ENCODE results near the gene PHLPP1.

PHLPP1 gene

GRCh38 chr18:62728254-62728653, 12.9 kb downstream of the PHLPP1 start:
- H3K4me3 ChIP-seq (ENCODE audit: low read depth in 1 of 5, low read length in 5 of 5): no peak overlapping the region
- H3K9ac ChIP-seq (ENCODE audit: low read length in 5 of 5): no peak overlapping the region
- H3K27me3 ChIP-seq (ENCODE audit: control insufficient read depth in 5 of 5, insufficient read depth in 4 of 5, low read length in 5 of 5): no peaks in the 10 kb centered on the region
- H3K4me1 ChIP-seq (ENCODE audit: control insufficient read depth in 5 of 5, insufficient read depth in 5 of 5, low read length in 5 of 5): peaks cover 0 to 26% (median 17%) of the 10 kb centered on the region in 5 donors
- H3K36me3 ChIP-seq (ENCODE audit: control insufficient read depth in 5 of 5, insufficient read depth in 5 of 5, low read length in 5 of 5): no peaks in the 10 kb centered on the region
- H3K27ac ChIP-seq (ENCODE audit: low read depth, low read length): no peak overlapping the region
- H3K9me3 ChIP-seq (ENCODE audit: control insufficient read depth in 5 of 5, low read length in 5 of 5): peaks cover 0 to 9% (median 3%) of the 10 kb centered on the region in 5 donors

- Histone ChIP-seq H3K27me3 (ENCODE audit: control insufficient read depth in 5 of 5, insufficient read depth in 4 of 5, low read length in 5 of 5) (no peaks in the 10 kb centered on the region), H3K4me1 (ENCODE audit: control insufficient read depth in 5 of 5, insufficient read depth in 5 of 5, low read length in 5 of 5) (peaks cover 0 to 17% (median 10%) of the 10 kb centered on the region in 5 donors), H3K4me3 (ENCODE audit: low read depth in 1 of 5, low read length in 5 of 5) (no peak overlapping the region), H3K36me3 (ENCODE audit: control insufficient read depth in 5 of 5, insufficient read depth in 5 of 5, low read length in 5 of 5) (no peaks in the 10 kb centered on the region), H3K9me3 (ENCODE audit: control insufficient read depth in 5 of 5, low read length in 5 of 5) (peaks cover 0 to 9% (median 3%) of the 10 kb centered on the region in 5 donors), H3K27ac (ENCODE audit: low read depth, low read length) (no peak overlapping the region), H3K9ac (ENCODE audit: low read length in 5 of 5) (no peak overlapping the region)
Observed at GRCh38 chr18:62729487-62730386, 14.4 kb downstream of the PHLPP1 start.

GRCh38 chr18:62730941-62731340, 15.6 kb downstream of the PHLPP1 start:
- Histone ChIP-seq H3K9me3 (ENCODE audit: control insufficient read depth in 5 of 5, low read length in 5 of 5) (peaks cover 0 to 9% (median 3%) of the 10 kb centered on the region in 5 donors), H3K9ac (ENCODE audit: low read length in 5 of 5) (no peak overlapping the region), H3K27me3 (ENCODE audit: control insufficient read depth in 5 of 5, insufficient read depth in 4 of 5, low read length in 5 of 5) (no peaks in the 10 kb centered on the region), H3K36me3 (ENCODE audit: control insufficient read depth in 5 of 5, insufficient read depth in 5 of 5, low read length in 5 of 5) (no peaks in the 10 kb centered on the region), H3K4me1 (ENCODE audit: control insufficient read depth in 5 of 5, insufficient read depth in 5 of 5, low read length in 5 of 5) (peaks cover 0 to 17% (median 10%) of the 10 kb centered on the region in 5 donors), H3K27ac (ENCODE audit: low read depth, low read length) (no peak overlapping the region), H3K4me3 (ENCODE audit: low read depth in 1 of 5, low read length in 5 of 5) (no peak overlapping the region)

- Histone ChIP-seq H3K4me1 (ENCODE audit: control insufficient read depth in 5 of 5, insufficient read depth in 5 of 5, low read length in 5 of 5) (peaks cover 0 to 17% (median 10%) of the 10 kb centered on the region in 5 donors), H3K9ac (ENCODE audit: low read length in 5 of 5) (no peak overlapping the region), H3K4me3 (ENCODE audit: low read depth in 1 of 5, low read length in 5 of 5) (no peak overlapping the region), H3K9me3 (ENCODE audit: control insufficient read depth in 5 of 5, low read length in 5 of 5) (peaks cover 0 to 9% (median 3%) of the 10 kb centered on the region in 5 donors), H3K27ac (ENCODE audit: low read depth, low read length) (no peak overlapping the region), H3K36me3 (ENCODE audit: control insufficient read depth in 5 of 5, insufficient read depth in 5 of 5, low read length in 5 of 5) (no peaks in the 10 kb centered on the region), H3K27me3 (ENCODE audit: control insufficient read depth in 5 of 5, insufficient read depth in 4 of 5, low read length in 5 of 5) (no peaks in the 10 kb centered on the region)
Observed at GRCh38 chr18:62732617-62733016, 17.3 kb downstream of the PHLPP1 start.

- H3K36me3 ChIP-seq (ENCODE audit: control insufficient read depth in 5 of 5, insufficient read depth in 5 of 5, low read length in 5 of 5): no peaks in the 10 kb centered on the region
- no peak overlapping the region for H3K9ac ChIP-seq (ENCODE audit: low read length in 5 of 5)
- H3K9me3 ChIP-seq (ENCODE audit: control insufficient read depth in 5 of 5, low read length in 5 of 5): peaks cover 0 to 9% (median 3%) of the 10 kb centered on the region in 5 donors
- H3K27ac ChIP-seq (ENCODE audit: low read depth, low read length): no peak overlapping the region
- no peak overlapping the region for H3K4me3 ChIP-seq (ENCODE audit: low read depth in 1 of 5, low read length in 5 of 5)
- peaks cover 0 to 14% (median 10%) of the 10 kb centered on the region in 5 donors for H3K4me1 ChIP-seq (ENCODE audit: control insufficient read depth in 5 of 5, insufficient read depth in 5 of 5, low read length in 5 of 5)
- H3K27me3 ChIP-seq (ENCODE audit: control insufficient read depth in 5 of 5, insufficient read depth in 4 of 5, low read length in 5 of 5): no peaks in the 10 kb centered on the region
Observed at GRCh38 chr18:62734290-62734689, 18.9 kb downstream of the PHLPP1 start.

GRCh38 chr18:62735387-62735786, 20.0 kb downstream of the PHLPP1 start:
- peaks cover 0 to 9% (median 3%) of the 10 kb centered on the region in 5 donors for H3K9me3 ChIP-seq (ENCODE audit: control insufficient read depth in 5 of 5, low read length in 5 of 5)

GRCh38 chr18:62736077-62736855, 20.9 kb downstream of the PHLPP1 start:
- no peak overlapping the region for H3K27ac ChIP-seq (ENCODE audit: low read depth, low read length)
- no peak overlapping the region for H3K4me3 ChIP-seq (ENCODE audit: low read depth in 1 of 5, low read length in 5 of 5)
- H3K9ac ChIP-seq (ENCODE audit: low read length in 5 of 5): no peak overlapping the region
- peaks cover 0 to 9% (median 3%) of the 10 kb centered on the region in 5 donors for H3K9me3 ChIP-seq (ENCODE audit: control insufficient read depth in 5 of 5, low read length in 5 of 5)
- H3K36me3 ChIP-seq (ENCODE audit: control insufficient read depth in 5 of 5, insufficient read depth in 5 of 5, low read length in 5 of 5): no peaks in the 10 kb centered on the region
- H3K4me1 ChIP-seq (ENCODE audit: control insufficient read depth in 5 of 5, insufficient read depth in 5 of 5, low read length in 5 of 5): peaks cover 0 to 14% (median 10%) of the 10 kb centered on the region in 5 donors
- no peaks in the 10 kb centered on the region for H3K27me3 ChIP-seq (ENCODE audit: control insufficient read depth in 5 of 5, insufficient read depth in 4 of 5, low read length in 5 of 5)

More at GRCh38 chr18:62735387-62735786, 20.0 kb downstream of the PHLPP1 start:
- Histone ChIP-seq H3K36me3 (ENCODE audit: control insufficient read depth in 5 of 5, insufficient read depth in 5 of 5, low read length in 5 of 5) (no peaks in the 10 kb centered on the region), H3K9ac (ENCODE audit: low read length in 5 of 5) (no peak overlapping the region), H3K27ac (ENCODE audit: low read depth, low read length) (no peak overlapping the region), H3K4me3 (ENCODE audit: low read depth in 1 of 5, low read length in 5 of 5) (no peak overlapping the region), H3K4me1 (ENCODE audit: control insufficient read depth in 5 of 5, insufficient read depth in 5 of 5, low read length in 5 of 5) (peaks cover 0 to 13% (median 10%) of the 10 kb centered on the region in 5 donors), H3K27me3 (ENCODE audit: control insufficient read depth in 5 of 5, insufficient read depth in 4 of 5, low read length in 5 of 5) (no peaks in the 10 kb centered on the region)

GRCh38 chr18:62737241-62737873, 22.0 kb downstream of the PHLPP1 start:
- Histone ChIP-seq H3K27ac (ENCODE audit: low read depth, low read length) (no peak overlapping the region), H3K36me3 (ENCODE audit: control insufficient read depth in 5 of 5, insufficient read depth in 5 of 5, low read length in 5 of 5) (no peaks in the 10 kb centered on the region), H3K27me3 (ENCODE audit: control insufficient read depth in 5 of 5, insufficient read depth in 4 of 5, low read length in 5 of 5) (no peaks in the 10 kb centered on the region), H3K4me3 (ENCODE audit: low read depth in 1 of 5, low read length in 5 of 5) (no peak overlapping the region), H3K4me1 (ENCODE audit: control insufficient read depth in 5 of 5, insufficient read depth in 5 of 5, low read length in 5 of 5) (peaks cover 0 to 19% (median 13%) of the 10 kb centered on the region in 5 donors), H3K9me3 (ENCODE audit: control insufficient read depth in 5 of 5, low read length in 5 of 5) (peaks cover 0 to under 1% (median 0%) of the 10 kb centered on the region in 5 donors), H3K9ac (ENCODE audit: low read length in 5 of 5) (no peak overlapping the region)

- H3K9ac ChIP-seq (ENCODE audit: low read length in 5 of 5): no peak overlapping the region
- no peak overlapping the region for H3K27ac ChIP-seq (ENCODE audit: low read depth, low read length)
Observed at GRCh38 chr18:62738639-62739038, 23.3 kb downstream of the PHLPP1 start.

More at GRCh38 chr18:62738639-62739038, 23.3 kb downstream of the PHLPP1 start:
- H3K4me1 ChIP-seq (ENCODE audit: control insufficient read depth in 5 of 5, insufficient read depth in 5 of 5, low read length in 5 of 5): peaks cover 0 to 19% (median 13%) of the 10 kb centered on the region in 5 donors
- no peak overlapping the region for H3K4me3 ChIP-seq (ENCODE audit: low read depth in 1 of 5, low read length in 5 of 5)
- H3K36me3 ChIP-seq (ENCODE audit: control insufficient read depth in 5 of 5, insufficient read depth in 5 of 5, low read length in 5 of 5): no peaks in the 10 kb centered on the region
- H3K27me3 ChIP-seq (ENCODE audit: control insufficient read depth in 5 of 5, insufficient read depth in 4 of 5, low read length in 5 of 5): no peaks in the 10 kb centered on the region
- H3K9me3 ChIP-seq (ENCODE audit: control insufficient read depth in 5 of 5, low read length in 5 of 5): no peaks in the 10 kb centered on the region

Data from subcutaneous abdominal adipose tissue (tissue), 5 donors.